ENCODE data around the gene GSTM3. TPM values are rescaled to one million over a fixed set of nuclear protein-coding genes. Genes with fewer than 3 reads are reported as not detected.

The GSTM3 gene
- total and polyA plus RNA-seq, 4 donors = 17.9 to 146 (median 66.1) TPM

DNA sequence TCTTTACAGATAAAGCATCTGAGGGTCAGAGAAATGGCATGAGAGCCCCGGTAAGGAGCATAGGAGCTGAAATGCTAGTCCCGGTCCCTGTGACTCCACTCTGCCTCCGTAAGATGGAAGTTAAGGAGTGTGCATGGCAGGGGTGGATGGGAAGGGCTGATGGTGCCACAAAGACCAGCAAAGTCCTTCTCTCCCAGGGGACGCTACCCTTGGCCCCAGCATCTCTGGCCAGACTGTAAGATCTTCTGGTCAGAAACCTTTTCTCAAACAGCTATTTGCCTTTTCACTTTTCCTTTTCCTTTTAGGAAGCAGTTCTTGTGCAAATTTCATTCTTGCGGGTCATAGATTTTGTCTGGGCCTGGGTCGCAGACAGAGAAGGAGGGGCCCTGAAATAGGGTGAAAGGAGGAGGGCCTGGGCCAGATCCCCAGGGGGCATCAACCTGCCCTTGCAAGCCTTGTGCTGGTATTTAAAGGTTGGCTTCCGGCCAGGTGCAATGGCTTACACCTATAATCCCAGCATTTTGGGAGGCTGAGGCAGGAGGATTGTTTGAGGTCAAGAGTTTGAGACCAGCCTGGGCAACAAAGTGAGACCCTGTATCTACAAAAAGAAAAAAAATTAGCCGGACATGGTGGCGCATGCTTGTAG is 37.3 kb upstream of the GSTM3 start:
- Histone ChIP-seq H3K27ac (ENCODE audit: low read depth in 1 of 2, low read length in 2 of 2) (no peak overlapping the region), H3K4me3 (ENCODE audit: low read length in 2 of 2) (no peak overlapping the region), H3K9me3 (ENCODE audit: control insufficient read depth, low read length) (no peaks in the 10 kb centered on the region), H3K4me1 (ENCODE audit: control insufficient read depth in 1 of 2, insufficient read depth in 2 of 2, low read length in 2 of 2) (no peaks in the 10 kb centered on the region), H3K36me3 (ENCODE audit: control insufficient read depth in 1 of 2, insufficient read depth in 2 of 2, low read length in 1 of 2) (no peaks in the 10 kb centered on the region), H3K27me3 (ENCODE audit: control insufficient read depth in 1 of 2, insufficient read depth in 2 of 2, low read length in 1 of 2) (no peaks in the 10 kb centered on the region)
- ATAC-seq (ENCODE audit: low FRiP score) (no peak), DNase-seq (no peak)
- 91 to 93% methylated on average over 9 of the region's 9 CpGs for WGBS, 2 donors
- intact Hi-C loops (cut with DNase I) = loop anchor here (1.0 kb wide), 2 partner anchors 205 to 206 kb away; partner anchors contain the start of gene AHCYL1 (in 1 of the 2)

DNA sequence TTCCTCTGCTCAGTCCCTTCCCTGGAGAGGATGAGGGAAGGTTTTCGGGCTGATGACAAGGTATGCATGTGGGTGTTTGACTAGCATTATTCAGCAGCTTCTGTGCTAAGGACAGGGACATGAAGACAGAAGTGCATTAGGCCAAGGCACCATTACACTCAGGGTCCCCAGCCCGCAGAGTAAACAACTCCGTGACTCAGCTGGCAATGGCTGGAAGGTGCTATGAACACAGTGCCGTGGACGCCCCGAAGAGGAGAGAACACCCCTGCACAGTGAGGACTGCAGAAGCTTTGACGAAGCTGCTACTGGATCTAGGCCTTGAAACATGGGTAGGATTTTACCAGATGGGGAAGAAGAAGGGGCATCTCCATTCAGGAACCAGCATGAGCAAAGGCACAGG is 36.6 kb upstream of the GSTM3 start:
- WGBS, 2 donors = 79 to 87% methylated on average over 7 of the region's 7 CpGs
- no peaks in the 10 kb centered on the region for H3K9me3 ChIP-seq (ENCODE audit: control insufficient read depth, low read length)
- DNase-seq (peak in 1 of 2 donors; percentile 63), ATAC-seq (ENCODE audit: low FRiP score) (no peak)
- H3K27me3 ChIP-seq (ENCODE audit: control insufficient read depth in 1 of 2, insufficient read depth in 2 of 2, low read length in 1 of 2) = no peaks in the 10 kb centered on the region
- intact Hi-C loops (cut with DNase I) = loop anchor here (1.0 kb wide), 2 partner anchors 206 to 207 kb away; partner anchors contain the start of gene AHCYL1 (in 1 of the 2)
- H3K4me3 ChIP-seq (ENCODE audit: low read length in 2 of 2) = no peak overlapping the region
- H3K36me3 ChIP-seq (ENCODE audit: control insufficient read depth in 1 of 2, insufficient read depth in 2 of 2, low read length in 1 of 2) = no peaks in the 10 kb centered on the region
- H3K27ac ChIP-seq (ENCODE audit: low read depth in 1 of 2, low read length in 2 of 2) = no peak overlapping the region
- no peaks in the 10 kb centered on the region for H3K4me1 ChIP-seq (ENCODE audit: control insufficient read depth in 1 of 2, insufficient read depth in 2 of 2, low read length in 2 of 2)

DNA sequence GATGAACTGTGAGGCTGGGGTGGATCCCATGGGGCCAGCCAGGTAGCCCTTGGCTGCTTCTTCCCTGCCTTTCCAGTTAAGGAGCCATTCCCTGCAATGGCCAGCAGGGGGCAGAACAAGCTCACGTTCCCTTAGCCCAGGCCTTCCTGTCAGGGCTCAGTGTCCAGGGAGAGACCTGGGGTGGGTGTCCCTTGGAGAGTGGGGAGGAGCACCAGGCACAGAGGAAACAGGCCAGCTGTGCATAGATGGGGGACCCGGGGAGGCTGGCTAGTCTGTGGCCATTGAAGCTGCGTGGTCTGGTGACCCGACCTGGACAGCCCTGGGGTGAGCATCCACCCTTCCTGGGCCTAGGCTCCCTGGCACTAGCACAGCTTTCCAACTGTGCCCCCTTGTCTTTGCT is 36.1 kb upstream of the GSTM3 start:
- Histone ChIP-seq H3K4me1 (ENCODE audit: control insufficient read depth in 1 of 2, insufficient read depth in 2 of 2, low read length in 2 of 2) (no peaks in the 10 kb centered on the region), H3K36me3 (ENCODE audit: control insufficient read depth in 1 of 2, insufficient read depth in 2 of 2, low read length in 1 of 2) (no peaks in the 10 kb centered on the region), H3K4me3 (ENCODE audit: low read length in 2 of 2) (no peak overlapping the region), H3K27me3 (ENCODE audit: control insufficient read depth in 1 of 2, insufficient read depth in 2 of 2, low read length in 1 of 2) (no peaks in the 10 kb centered on the region), H3K9me3 (ENCODE audit: control insufficient read depth, low read length) (no peaks in the 10 kb centered on the region), H3K27ac (ENCODE audit: low read depth in 1 of 2, low read length in 2 of 2) (no peak overlapping the region)
- 25 to 26% methylated on average over 4 of the region's 4 CpGs for WGBS, 2 donors
- intact Hi-C loops (cut with DNase I) = loop anchor here (1.0 kb wide), 2 partner anchors 206 to 207 kb away; partner anchors contain the start of gene AHCYL1 (in 1 of the 2)
- DNase-seq (peak; percentile 86 to 91), ATAC-seq (ENCODE audit: low FRiP score) (peak; percentile 90)

DNA sequence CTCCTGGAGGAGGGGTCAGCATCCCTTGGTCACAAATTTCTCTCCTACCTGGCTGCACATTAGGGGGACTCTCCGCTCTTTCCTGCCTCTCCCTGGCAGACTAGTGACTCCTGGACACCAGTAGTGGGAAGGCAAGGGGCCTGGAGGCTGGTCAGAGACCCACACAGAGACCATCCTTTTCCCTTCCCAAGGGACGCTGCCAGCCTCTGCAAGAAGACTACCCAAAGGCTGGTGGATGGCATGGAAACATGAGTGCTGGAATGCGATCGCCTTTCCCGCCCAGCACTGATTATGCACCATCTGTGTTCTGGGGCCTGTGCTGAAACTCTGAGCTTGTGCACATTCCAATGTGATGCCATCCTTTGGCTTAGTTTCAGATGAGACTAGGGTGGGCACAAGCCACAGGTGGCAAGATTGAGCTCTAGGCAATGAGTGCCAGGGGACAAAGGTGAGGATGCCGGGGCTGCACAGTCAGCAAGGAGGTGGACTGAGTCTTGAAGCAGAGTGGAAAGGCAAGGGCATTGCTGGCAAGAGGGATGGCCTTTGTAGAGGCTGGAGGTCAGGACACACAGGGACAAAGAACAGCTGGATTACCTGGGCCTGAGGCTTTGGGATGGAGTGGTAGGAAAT is 35.5 kb upstream of the GSTM3 start:
- Histone ChIP-seq H3K9me3 (ENCODE audit: control insufficient read depth, low read length) (no peaks in the 10 kb centered on the region), H3K36me3 (ENCODE audit: control insufficient read depth in 1 of 2, insufficient read depth in 2 of 2, low read length in 1 of 2) (no peaks in the 10 kb centered on the region), H3K27me3 (ENCODE audit: control insufficient read depth in 1 of 2, insufficient read depth in 2 of 2, low read length in 1 of 2) (no peaks in the 10 kb centered on the region), H3K4me3 (ENCODE audit: low read length in 2 of 2) (no peak overlapping the region), H3K27ac (ENCODE audit: low read depth in 1 of 2, low read length in 2 of 2) (no peak overlapping the region), H3K4me1 (ENCODE audit: control insufficient read depth in 1 of 2, insufficient read depth in 2 of 2, low read length in 2 of 2) (no peaks in the 10 kb centered on the region)
- DNase-seq (peak in 1 of 2 donors; percentile 64), ATAC-seq (ENCODE audit: low FRiP score) (no peak)
- 88 to 93% methylated on average over 6 of the region's 6 CpGs for WGBS, 2 donors
- intact Hi-C loops (cut with DNase I) = no loop called here

DNA sequence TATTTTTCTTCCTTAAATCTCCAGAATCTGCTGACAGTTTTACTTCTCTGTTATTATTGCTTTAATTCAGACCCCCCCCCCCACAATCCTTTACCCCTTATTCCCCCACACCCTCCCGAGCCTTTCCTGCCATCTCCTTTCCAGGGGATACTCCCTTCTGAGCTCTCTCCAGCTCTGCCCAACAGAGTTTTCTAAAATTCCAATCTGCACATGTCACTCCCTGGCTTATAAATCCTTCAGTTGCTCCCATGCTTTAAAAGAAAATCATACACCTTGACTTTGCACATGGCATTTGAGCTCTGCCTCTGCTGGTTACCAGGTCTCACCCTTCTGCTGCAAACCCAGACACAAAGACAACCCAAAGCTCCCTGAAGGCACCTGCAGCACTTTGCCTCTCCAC is 34.6 kb upstream of the GSTM3 start:
- no peak overlapping the region for H3K27ac ChIP-seq (ENCODE audit: low read depth in 1 of 2, low read length in 2 of 2)
- no peaks in the 10 kb centered on the region for H3K36me3 ChIP-seq (ENCODE audit: control insufficient read depth in 1 of 2, insufficient read depth in 2 of 2, low read length in 1 of 2)
- ATAC-seq (ENCODE audit: low FRiP score) (no peak), DNase-seq (no peak)
- no peaks in the 10 kb centered on the region for H3K27me3 ChIP-seq (ENCODE audit: control insufficient read depth in 1 of 2, insufficient read depth in 2 of 2, low read length in 1 of 2)
- intact Hi-C loops (cut with DNase I) = loop anchor here in 1 of 2 donors (1.0 kb wide), 1 partner anchor 229 kb away; no protein-coding TSS in a partner anchor
- 13 to 17% methylated on average over 1 of the region's 1 CpG for WGBS, 2 donors
- no peaks in the 10 kb centered on the region for H3K4me1 ChIP-seq (ENCODE audit: control insufficient read depth in 1 of 2, insufficient read depth in 2 of 2, low read length in 2 of 2)
- no peaks in the 10 kb centered on the region for H3K9me3 ChIP-seq (ENCODE audit: control insufficient read depth, low read length)
- no peak overlapping the region for H3K4me3 ChIP-seq (ENCODE audit: low read length in 2 of 2)

DNA sequence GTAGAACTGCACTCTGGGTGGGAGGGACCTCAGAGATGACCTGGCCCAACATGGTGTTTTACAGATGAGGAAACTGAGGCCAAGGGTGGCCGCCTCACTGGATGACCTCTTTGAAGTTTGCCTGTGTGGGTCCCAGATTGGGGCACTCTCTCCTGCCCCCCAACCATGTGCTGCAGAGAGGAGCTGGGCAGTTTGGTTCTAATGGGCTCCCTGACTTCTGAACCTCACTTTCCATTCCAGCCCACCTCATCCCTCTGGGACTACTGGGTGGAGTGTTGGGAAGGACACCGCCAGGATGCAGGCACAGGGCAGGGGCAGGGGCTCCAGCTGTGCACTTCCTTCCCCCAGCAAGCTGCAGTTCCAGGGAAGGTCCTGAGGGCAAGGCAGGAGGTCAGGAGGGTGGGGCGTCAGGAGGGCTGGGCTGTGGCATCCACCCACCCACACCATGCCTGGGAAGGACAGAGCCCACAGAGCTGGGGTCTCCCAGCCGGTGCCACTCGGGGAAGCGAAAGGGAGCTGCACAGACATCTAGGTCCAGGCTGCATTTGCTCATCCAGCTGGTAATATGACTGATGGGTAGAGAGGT is 33.2 kb upstream of the GSTM3 start:
- no peaks in the 10 kb centered on the region for H3K4me1 ChIP-seq (ENCODE audit: control insufficient read depth in 1 of 2, insufficient read depth in 2 of 2, low read length in 2 of 2)
- no peaks in the 10 kb centered on the region for H3K9me3 ChIP-seq (ENCODE audit: control insufficient read depth, low read length)
- H3K4me3 ChIP-seq (ENCODE audit: low read length in 2 of 2) = no peak overlapping the region
- ATAC-seq (ENCODE audit: low FRiP score) (no peak), DNase-seq (peak; percentile 45 to 66)
- H3K27ac ChIP-seq (ENCODE audit: low read depth in 1 of 2, low read length in 2 of 2) = no peak overlapping the region
- no peaks in the 10 kb centered on the region for H3K36me3 ChIP-seq (ENCODE audit: control insufficient read depth in 1 of 2, insufficient read depth in 2 of 2, low read length in 1 of 2)
- no peaks in the 10 kb centered on the region for H3K27me3 ChIP-seq (ENCODE audit: control insufficient read depth in 1 of 2, insufficient read depth in 2 of 2, low read length in 1 of 2)
- WGBS, 2 donors = 55 to 57% methylated on average over 5 to 6 of the region's 6 CpGs
- intact Hi-C loops (cut with DNase I) = loop anchor here (2.0 kb wide), 2 partner anchors 133 to 227 kb away; no protein-coding TSS in a partner anchor

DNA sequence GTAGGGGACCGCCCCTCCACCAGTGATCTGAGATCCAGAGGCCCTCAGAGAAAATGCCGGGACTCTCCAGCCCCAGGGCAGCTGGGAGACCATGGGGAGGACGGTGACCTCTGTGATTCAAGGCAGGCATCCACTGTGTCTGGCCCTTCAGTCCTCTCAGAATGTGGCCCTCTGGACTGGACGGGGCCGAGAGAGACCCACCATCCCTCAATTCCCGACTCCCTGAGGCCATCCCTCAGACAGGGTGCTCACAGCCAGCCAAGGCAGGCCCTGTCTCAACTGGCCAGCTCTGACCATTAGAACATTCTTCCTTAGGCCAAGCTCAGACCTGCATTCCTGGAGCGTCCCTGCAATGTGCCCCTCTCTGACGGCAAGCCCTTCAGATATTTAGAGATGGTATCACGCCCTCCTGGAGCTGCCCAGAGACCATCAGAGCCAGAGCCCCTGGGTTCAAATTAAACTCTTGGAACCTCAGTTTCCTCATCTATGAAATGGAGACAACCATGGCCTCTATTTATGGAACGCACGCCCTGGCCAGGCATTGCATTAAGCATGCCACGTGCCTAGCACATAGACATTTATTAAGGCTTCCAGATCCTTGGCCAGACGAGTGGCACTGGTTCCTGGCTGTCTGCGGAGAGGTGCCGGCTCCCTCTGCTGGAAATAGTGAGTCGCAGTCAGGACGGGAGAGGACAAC is 32.5 kb upstream of the GSTM3 start:
- DNase-seq = peak; percentile 90
- H3K36me3 ChIP-seq (ENCODE audit: control insufficient read depth in 1 of 2, insufficient read depth in 2 of 2, low read length in 1 of 2) = no peaks in the 10 kb centered on the region
- intact Hi-C loops (cut with DNase I) = loop anchor here (2.0 kb wide), 2 partner anchors 133 to 227 kb away; no protein-coding TSS in a partner anchor
- H3K27me3 ChIP-seq (ENCODE audit: control insufficient read depth in 1 of 2, insufficient read depth in 2 of 2, low read length in 1 of 2) = no peaks in the 10 kb centered on the region
- no peak overlapping the region for H3K4me3 ChIP-seq (ENCODE audit: low read length in 2 of 2)
- 40 to 42% methylated on average over 17 of the region's 17 CpGs for WGBS, 2 donors
- H3K9me3 ChIP-seq (ENCODE audit: control insufficient read depth, low read length) = no peaks in the 10 kb centered on the region
- no peaks in the 10 kb centered on the region for H3K4me1 ChIP-seq (ENCODE audit: control insufficient read depth in 1 of 2, insufficient read depth in 2 of 2, low read length in 2 of 2)
- ATAC-seq (ENCODE audit: low FRiP score) = peak; percentile 89
- H3K27ac ChIP-seq (ENCODE audit: low read depth in 1 of 2, low read length in 2 of 2) = no peak overlapping the region

DNA sequence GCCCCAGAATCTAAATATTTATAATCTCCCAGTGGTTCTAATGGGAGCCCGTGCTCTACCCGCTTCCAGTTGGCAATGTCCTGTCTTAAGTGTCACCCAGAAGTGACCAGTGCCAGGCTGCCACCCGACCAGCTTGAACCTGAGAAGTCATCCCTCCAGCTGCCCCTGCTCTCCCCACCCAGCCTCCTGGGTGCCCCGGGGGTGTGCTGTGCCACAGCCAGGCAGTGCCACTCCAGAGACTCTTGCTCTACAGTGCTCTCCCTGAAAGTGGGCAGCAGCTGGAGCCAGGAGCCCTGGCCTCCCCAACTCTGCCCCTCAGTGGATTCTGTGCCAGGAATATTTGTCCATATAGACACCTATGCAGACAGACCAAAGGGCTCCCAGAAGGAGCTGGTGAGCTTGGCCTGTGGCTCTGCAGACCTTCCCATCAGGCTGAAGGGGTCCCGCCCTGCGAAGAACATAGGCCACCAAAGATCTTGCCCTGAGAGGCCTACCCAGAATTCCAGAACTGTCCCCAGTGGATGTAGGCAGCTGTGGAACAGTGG is 31.9 kb upstream of the GSTM3 start:
- peak in 1 of 2 donors; percentile 69 for DNase-seq
- no peak overlapping the region for H3K27ac ChIP-seq (ENCODE audit: low read depth in 1 of 2, low read length in 2 of 2)

More for the DNA sequence above, 31.9 kb upstream of the GSTM3 start:
- 90 to 93% methylated on average over 6 of the region's 6 CpGs for WGBS, 2 donors
- no peaks in the 10 kb centered on the region for H3K36me3 ChIP-seq (ENCODE audit: control insufficient read depth in 1 of 2, insufficient read depth in 2 of 2, low read length in 1 of 2)
- H3K9me3 ChIP-seq (ENCODE audit: control insufficient read depth, low read length) = no peaks in the 10 kb centered on the region
- H3K27me3 ChIP-seq (ENCODE audit: control insufficient read depth in 1 of 2, insufficient read depth in 2 of 2, low read length in 1 of 2) = no peaks in the 10 kb centered on the region
- intact Hi-C loops (cut with DNase I) = loop anchor here (2.0 kb wide), 2 partner anchors 132 to 226 kb away; no protein-coding TSS in a partner anchor
- ATAC-seq (ENCODE audit: low FRiP score) = no peak
- H3K4me3 ChIP-seq (ENCODE audit: low read length in 2 of 2) = no peak overlapping the region
- H3K4me1 ChIP-seq (ENCODE audit: control insufficient read depth in 1 of 2, insufficient read depth in 2 of 2, low read length in 2 of 2) = no peaks in the 10 kb centered on the region

Data from aorta (tissue), 5 donors.